LNCAP (cell line): ENCODE results near the gene UBAC1.

Source experiments
- TF ChIP-seq, protein P1 (sequence below): fragments of 450-650 bp; IDR thresholded peaks from 2 replicates; pipeline ENCODE4 v1.5.1; 2017; ENCODE audit warnings: mild to moderate bottlenecking

The UBAC1 gene

DNA sequence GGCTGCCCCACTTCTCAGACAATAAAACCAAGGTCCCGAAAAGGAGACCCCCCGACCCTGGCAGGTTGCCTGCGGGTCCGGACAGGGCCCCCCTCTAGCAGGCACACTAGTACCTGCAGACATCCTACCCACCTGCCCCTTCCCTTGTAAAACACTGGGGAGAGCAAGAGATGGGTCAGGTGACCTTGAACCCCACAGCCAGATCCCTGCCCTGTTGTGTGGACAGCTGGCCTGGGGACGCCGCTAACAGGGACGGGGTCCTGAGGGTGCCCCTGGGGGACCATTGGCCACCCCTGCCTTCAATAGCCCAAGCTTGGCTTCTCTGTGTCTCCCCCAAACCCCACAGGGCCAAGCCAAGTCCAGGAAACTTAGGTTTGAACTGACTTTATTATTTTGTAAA, 45.0 kb upstream of the UBAC1 start:
- TF ChIP-seq, protein P1, sequence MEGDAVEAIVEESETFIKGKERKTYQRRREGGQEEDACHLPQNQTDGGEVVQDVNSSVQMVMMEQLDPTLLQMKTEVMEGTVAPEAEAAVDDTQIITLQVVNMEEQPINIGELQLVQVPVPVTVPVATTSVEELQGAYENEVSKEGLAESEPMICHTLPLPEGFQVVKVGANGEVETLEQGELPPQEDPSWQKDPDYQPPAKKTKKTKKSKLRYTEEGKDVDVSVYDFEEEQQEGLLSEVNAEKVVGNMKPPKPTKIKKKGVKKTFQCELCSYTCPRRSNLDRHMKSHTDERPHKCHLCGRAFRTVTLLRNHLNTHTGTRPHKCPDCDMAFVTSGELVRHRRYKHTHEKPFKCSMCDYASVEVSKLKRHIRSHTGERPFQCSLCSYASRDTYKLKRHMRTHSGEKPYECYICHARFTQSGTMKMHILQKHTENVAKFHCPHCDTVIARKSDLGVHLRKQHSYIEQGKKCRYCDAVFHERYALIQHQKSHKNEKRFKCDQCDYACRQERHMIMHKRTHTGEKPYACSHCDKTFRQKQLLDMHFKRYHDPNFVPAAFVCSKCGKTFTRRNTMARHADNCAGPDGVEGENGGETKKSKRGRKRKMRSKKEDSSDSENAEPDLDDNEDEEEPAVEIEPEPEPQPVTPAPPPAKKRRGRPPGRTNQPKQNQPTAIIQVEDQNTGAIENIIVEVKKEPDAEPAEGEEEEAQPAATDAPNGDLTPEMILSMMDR, result no peak

DNA sequence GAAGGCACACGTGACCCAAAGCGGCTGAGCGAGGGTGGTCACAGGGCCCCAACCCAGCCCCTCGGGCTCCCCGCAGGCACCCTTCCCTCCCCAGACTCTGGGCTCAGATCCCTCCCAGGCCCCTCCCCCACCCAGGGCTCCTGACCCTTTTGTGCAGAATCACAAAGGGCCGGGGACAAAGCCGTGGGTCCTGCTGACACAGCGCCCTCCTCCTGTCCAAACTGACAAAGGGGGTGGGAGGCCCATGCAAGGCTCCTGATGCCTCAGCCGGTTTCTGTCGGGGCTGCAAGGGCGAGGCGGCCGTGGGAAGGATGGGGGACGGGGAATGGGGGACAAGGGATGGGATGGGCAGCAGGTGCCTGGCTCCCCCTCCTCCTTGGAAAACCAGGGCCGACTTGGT, 43.5 kb upstream of the UBAC1 start:
- TF ChIP-seq, protein P1, result no peak

DNA sequence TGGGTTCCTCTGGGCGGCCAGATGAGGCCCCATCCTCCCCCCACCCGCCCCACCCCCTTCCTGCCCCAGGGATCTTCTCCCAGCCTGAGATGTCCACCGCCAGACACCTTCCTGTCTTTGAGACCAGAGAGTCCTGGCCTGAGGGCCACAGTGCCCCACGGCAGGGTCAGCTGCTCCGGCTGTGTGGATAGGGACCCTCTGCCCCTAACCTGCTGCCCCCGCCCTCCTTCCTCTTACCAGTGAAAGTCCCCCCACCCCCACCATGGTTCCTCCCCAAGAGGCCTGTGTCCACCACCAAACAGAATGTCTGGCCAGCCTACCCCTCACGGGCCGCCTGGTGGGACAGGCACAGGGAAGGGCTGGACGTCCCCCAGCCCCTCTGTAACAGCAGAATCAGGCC, 43.0 kb upstream of the UBAC1 start:
- TF ChIP-seq, protein P1, result no peak

DNA sequence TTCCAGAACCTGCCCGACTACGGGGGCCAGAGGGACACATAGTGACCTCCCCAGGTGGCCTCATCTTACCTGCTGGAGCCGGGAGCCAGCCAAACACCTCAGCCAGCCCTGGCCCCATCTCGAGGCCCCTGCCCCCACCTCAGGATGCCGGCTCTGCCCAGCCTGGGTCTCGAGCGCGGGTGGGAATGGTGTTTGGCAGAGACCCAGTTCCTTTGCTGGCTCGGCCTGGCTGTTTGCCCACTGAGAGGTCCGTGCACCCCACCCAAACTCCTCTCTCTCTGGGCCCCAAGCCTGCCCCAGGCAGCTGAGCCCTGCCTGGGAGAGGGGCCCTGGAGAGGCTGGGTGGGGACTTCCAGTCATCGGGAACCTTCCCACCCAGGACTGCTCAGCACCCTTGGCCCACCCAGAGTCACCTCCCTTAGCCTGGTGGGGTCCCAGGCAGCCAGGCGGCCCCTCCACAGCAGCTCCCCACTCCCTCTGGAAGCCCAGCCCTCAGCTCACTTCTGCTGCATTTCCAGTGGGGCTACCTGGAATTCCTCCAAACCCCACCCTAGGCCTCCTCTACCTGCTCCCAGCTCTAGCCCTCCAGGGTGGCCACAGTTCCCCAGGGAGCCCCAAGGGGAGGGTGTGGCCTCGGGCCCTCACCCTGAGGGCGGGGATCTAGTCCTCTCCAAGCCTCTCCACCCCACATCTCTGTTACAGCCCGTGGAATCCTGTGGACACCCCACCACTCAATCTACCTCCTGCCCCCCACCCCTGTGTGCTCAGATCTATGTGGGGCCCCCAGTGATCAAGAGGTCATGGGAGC, 42.4 kb upstream of the UBAC1 start:
- TF ChIP-seq, protein P1, result no peak

DNA sequence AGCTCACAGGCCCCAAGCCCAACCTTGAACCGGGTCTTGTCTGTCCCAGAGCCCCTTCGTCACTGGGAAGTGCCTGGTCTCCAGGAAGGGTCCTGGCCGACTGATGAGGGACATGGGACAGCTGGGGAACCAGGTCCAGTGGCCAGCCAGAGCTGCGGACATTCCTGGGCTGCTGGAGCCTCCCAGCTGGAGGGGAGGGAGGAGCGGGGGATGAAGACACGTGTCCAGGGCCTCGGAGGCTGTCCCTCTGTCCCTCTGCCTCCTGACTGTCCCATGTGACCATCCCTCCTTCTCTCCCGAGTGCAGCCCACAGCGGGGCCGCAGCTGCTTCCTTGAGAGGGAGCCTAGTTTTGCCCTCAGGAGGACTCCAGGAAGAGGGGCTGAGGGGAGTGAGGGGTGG, 41.7 kb upstream of the UBAC1 start:
- TF ChIP-seq, protein P1, result no peak

DNA sequence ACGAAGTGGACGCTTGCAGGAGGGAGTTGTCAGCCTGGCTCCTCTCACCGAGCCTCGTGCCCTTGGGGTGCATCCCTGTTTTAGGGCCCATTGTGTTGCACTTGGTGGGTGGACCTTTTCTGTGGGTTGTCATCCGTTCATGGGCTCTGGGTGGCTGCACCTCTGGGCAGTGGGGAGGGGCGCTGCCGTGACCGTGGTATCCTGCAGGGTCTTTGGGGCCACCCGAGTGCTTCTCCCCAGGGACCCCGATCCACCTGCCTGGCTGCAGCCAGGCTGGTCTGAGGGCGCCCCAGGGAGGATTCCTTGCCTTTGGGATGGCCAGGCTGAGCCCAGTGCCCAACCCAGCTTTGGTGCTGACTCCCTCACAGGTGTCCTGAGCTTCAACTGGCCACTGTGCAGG, 41.0 kb upstream of the UBAC1 start:
- TF ChIP-seq, protein P1, result no peak

DNA sequence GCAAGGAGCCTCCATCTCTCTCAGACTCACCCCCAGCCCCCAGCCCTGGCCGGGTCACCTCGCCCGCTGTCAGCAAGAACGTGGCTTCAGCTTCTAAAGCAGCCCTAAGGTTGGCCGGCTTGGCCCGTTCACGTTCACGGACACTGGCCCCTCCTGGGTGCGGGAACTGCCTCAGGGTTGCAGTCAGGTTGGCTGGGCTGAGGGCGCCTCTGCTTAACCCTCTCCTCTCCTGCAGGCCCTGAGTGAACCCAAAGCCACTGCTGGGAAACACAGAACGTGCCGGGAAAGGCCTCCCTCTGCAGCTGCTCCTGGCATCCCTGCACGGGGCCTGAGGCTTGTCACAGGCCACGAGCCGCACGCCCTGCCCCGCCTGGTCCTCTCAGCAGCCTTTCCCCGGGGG, 40.1 kb upstream of the UBAC1 start:
- TF ChIP-seq, protein P1, result no peak
